ENCODE measurements around the gene LZTR1.

LZTR1 gene

GRCh38 chr22:20965104-20965887 is 16.8 kb upstream of the LZTR1 start:
- Histone ChIP-seq H3K4me1 (peaks cover 3% of the 10 kb centered on the region), H3K36me3 (no peaks in the 10 kb centered on the region), H3K4me3 (ENCODE audit: low read depth, low read length) (peak overlapping the region; percentile 36), H3K9me3 (no peaks in the 10 kb centered on the region), H3K27me3 (peaks cover 11% of the 10 kb centered on the region)
- no peak for TF ChIP-seq CTCF (IDR thresholded peaks at IDR 0.05; ENCODE audit: low read depth, low read length)
- no peak for DNase-seq

- no peaks in the 10 kb centered on the region for H3K9me3 ChIP-seq
- no peaks in the 10 kb centered on the region for H3K36me3 ChIP-seq
- DNase-seq, result no peak
- H3K4me3 ChIP-seq (ENCODE audit: low read depth, low read length), result no peak overlapping the region
- H3K4me1 ChIP-seq, result peaks cover 3% of the 10 kb centered on the region
- TF ChIP-seq CTCF (IDR thresholded peaks at IDR 0.05; ENCODE audit: low read depth, low read length), result no peak
- peaks cover 11% of the 10 kb centered on the region for H3K27me3 ChIP-seq
Measured at GRCh38 chr22:20965888-20966855, 15.9 kb upstream of the LZTR1 start.

- Histone ChIP-seq H3K4me1 (no peaks in the 10 kb centered on the region; the same call in 1 of the 2 replicates), H3K36me3 (no peaks in the 10 kb centered on the region), H3K27me3 (peaks cover 11% of the 10 kb centered on the region), H3K9me3 (no peaks in the 10 kb centered on the region), H3K4me3 (ENCODE audit: low read depth, low read length) (no peak within 1 kb of the TSS)
- TF ChIP-seq CTCF (IDR thresholded peaks at IDR 0.05; ENCODE audit: low read depth, low read length), result no peak
- no peak for DNase-seq
Measured at GRCh38 chr22:20966883-20967696, 15.0 kb upstream of the LZTR1 start, which contains the start of gene AIFM3. AIFM3 (plus strand) TSS chr22:20967255; CDS start chr22:20967945, 690 bp downstream.

GRCh38 chr22:20967697-20968211 is 14.3 kb upstream of the LZTR1 start:
- no peak for DNase-seq
- no peak overlapping the region for H3K4me3 ChIP-seq (ENCODE audit: low read depth, low read length)
- H3K36me3 ChIP-seq, result no peaks in the 10 kb centered on the region
- no peak for TF ChIP-seq CTCF (IDR thresholded peaks at IDR 0.05; ENCODE audit: low read depth, low read length)
- no peaks in the 10 kb centered on the region for H3K9me3 ChIP-seq
- no peaks in the 10 kb centered on the region; the same call in 1 of the 2 replicates for H3K4me1 ChIP-seq
- H3K27me3 ChIP-seq, result peaks cover 11% of the 10 kb centered on the region

- Histone ChIP-seq H3K27me3 (peaks cover 11% of the 10 kb centered on the region), H3K4me1 (no peaks in the 10 kb centered on the region; the same call in 1 of the 2 replicates), H3K36me3 (no peaks in the 10 kb centered on the region), H3K9me3 (no peaks in the 10 kb centered on the region), H3K4me3 (ENCODE audit: low read depth, low read length) (no peak overlapping the region)
- DNase-seq, result no peak
- no peak for TF ChIP-seq CTCF (IDR thresholded peaks at IDR 0.05; ENCODE audit: low read depth, low read length)
Measured at GRCh38 chr22:20968281-20968977, 13.7 kb upstream of the LZTR1 start.
